Left renal pelvis (tissue), 4 donors: ENCODE measurements around the gene IL11RA. TPM values are rescaled to one million over a fixed set of nuclear protein-coding genes. Genes with fewer than 3 reads are reported as not detected.

Source experiments
- DNase-seq, 4 donors: peaks; one replicate each; pipeline ENCODE4 v3.0.0-alpha.2; 2013; ENCODE audit warnings: low read depth in 4 of 4, low spot score in 3 of 4
- polyA plus RNA-seq, 4 donors: library from polyadenylated mRNA; unstranded; fragments of 120-200 nt; gene quantifications; one replicate each; pipeline ENCODE4 v1.2.1, GENCODE V29; 2013; ENCODE audit not compliant: insufficient read length in 4 of 4

Gene IL11RA
- polyA plus RNA-seq, 4 donors: 50.0 to 138 (median 66.6) TPM

DNA sequence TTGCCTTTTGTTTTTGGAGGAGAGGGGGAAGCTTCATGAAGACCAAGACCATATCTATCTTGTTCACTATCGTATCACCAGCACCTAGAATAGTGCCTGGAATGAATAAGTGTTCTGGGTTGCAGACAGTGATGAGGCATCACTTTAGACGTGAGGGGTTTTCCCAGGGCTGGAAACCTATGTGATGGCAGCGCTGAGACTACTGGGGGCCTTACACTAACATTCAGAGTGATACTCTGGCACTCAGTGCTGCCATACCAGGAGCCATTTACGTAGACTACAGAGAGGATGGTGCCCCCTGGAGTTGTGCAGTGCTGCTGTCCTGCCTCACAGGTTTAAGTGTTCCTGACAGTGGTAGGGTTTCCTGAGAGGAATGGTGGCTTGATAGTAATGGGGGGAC, 32.2 kb downstream of the IL11RA start:
- no peak for DNase-seq

DNA sequence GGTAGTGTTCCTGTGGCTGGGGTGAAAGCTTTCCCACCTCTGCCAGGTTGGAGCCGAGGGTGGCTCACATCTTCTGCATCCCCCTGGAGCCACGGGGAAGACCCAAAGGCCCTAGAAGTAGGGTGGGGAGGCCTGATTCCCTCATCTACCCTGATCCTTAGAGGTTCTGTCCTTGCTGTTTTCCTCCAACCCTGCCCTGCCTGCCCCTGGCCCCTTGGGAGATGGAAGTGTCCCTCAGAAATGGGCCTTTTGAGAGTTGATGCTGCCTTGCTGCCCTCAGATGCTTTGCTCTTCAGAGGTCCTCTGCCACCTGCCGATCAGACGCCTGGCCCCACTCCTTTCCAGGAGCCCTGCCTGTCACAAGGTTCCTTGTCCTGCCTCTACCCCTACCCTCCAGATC, 32.8 kb downstream of the IL11RA start:
- DNase-seq: no peak

DNA sequence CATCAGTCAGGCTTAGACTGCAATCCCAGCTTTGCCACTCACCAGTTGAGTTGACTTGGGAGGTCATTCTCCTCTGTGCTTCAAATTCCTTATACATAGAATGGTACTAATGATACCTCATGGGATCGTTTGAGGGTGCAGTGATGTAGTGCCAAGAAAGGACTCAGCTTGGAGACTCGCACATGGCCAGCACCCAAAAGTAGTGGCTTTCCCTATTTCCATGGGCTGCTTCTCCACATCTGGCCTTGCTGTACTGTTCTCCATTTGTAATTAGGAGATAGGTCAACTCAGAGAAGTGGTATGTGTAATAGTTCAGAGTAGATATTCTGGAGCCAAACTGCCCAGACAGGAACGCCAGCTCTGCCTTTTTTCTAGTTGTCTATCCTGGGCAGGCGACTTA, 33.6 kb downstream of the IL11RA start:
- no peak for DNase-seq

DNA sequence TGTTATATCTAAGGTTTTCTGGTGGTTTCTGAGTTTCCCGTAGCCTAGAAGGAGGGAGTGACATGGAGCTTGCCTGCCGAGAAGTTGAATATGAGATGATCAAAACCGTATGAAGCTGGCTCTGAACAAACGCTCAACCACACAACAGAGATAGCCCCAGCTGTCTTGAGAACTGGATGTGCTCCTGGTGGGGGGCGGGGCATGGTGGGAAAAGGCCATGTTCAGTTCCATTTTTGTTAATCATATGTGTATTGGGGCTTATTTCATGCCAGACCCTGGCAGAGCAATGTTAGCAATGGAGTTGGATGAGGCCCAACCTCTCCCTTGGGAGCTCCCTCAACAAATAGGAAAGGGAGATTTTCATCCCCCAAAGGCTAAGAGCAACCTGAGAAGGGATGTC, 34.2 kb downstream of the IL11RA start:
- DNase-seq: no peak

DNA sequence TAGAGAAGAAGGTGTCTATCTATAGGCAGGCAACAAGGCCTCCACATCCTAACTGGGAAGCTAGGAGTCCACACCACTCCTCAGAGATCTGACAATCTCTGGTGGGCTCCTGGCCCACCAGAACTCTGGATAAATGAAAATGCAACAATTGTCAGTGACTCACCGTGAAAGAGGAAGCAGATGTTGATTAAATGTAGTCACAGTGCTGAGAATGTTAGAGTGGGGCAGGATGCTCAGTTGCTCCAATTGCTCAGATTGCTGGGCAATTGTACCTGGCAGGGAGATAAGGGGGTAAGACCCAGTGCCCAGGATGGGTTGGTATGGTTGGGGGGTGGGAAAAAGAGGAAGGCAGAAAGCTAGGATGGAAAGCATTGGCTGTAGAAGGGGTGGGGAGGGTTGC, 34.7 kb downstream of the IL11RA start:
- no peak for DNase-seq

DNA sequence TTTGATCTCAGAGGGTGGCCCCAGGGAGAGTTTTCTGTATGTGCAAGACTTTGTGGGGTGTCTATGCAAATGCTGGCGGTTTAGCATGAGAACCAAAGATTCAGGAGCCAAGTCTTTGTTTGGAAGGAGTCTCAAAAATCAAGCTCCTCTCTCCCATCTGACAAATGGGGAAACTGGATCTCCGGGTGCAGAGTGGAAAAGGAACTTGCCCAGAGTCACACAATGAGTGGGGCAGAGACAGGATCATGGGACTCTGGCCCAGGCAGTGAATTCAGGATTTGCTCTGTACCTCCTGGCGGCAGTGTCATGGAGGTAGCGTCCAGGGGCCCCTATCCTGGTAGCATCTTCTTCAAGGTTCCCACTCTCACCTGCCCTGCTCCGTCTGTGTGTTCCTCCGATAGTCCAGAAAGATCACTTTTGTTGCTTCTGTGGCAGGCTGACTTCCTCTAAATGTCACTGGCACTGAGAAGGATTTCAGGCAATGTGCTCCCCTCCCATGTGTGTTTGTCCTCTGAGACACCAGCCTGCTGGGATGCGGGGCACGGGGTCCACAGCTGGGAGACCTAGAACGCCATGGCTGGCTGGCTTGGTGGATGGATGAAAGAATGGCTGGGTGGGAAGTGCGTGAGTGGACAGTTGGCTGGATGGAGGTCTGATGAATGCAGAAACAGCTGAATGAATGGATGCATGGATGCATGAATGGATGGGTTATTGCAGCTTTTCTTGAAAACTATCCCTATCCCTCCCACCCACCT, 35.5 kb downstream of the IL11RA start:
- DNase-seq: no peak

DNA sequence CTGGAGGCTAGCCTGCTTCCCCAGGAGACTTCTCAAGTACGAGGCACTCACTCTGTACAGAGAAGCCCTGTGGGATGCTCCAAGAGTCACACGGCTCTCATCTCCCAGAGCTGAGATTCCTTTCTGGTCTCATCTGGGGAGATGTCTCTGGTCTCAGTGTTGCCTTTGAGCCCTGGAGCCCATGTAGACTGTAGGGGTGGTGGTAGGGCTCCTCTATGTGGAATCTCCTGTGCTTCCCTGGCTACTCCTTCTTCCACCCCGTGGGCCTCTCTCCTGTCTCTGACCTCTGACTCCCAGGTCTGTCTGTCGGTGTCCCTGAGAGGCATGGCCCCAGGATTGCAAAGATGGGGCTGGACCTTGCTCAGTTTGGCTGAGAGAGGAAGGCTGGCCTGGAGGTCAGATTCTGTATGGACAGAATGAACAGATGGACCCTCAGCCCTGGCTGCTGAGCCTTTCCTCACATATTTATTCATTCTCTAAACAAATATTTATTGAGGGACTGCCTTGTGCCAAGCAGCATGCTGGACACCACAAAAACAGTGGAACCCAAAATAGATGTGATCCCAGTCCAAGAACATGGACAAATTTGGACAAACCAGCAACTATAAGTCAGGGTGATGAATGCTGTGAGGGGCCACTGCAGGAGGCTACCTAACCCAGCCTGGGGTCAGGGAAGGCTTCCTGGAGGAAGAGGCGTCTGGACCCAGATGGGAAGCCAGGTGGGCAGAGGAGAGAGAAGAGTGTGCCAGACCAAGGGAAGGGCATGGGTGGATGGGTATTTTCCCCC, 36.5 kb downstream of the IL11RA start:
- no peak for DNase-seq

DNA sequence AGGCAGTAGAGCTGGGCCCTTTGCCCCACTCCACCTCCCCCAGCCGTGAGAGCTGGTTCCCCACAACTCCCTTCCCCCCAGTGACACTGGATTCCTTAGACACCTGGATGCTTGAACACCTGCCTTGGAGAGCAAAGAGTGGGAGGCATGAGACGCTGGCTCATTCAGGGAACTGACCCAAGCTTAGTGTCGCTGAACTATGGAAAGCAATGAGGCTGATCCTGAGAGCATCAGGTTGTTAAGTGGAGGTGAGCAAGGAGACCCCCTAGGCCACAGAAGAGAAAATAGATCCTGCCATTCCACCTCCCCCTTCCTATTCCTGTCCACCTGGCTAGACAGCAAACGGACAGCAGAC, 37.1 kb downstream of the IL11RA start:
- no peak for DNase-seq

DNA sequence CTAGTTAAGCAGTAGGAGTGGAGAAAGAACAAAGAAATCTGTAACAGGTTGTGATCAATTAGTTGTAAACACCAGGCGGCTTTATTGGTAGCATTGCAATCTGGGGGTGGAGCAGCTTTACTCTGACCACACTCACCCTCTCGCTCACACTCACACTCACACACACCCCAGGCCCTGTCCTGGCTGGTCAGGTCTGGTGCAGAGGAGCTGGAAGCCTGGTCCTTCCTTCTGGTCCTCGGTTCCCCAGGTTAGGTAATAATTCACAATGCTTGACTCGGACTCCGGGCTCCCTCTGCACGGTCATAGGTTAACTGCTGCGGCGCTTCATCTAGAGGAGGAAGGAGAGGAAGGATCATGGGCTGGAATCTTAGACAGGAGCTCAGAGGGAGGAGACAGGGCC, 37.5 kb downstream of the IL11RA start:
- DNase-seq: no peak

DNA sequence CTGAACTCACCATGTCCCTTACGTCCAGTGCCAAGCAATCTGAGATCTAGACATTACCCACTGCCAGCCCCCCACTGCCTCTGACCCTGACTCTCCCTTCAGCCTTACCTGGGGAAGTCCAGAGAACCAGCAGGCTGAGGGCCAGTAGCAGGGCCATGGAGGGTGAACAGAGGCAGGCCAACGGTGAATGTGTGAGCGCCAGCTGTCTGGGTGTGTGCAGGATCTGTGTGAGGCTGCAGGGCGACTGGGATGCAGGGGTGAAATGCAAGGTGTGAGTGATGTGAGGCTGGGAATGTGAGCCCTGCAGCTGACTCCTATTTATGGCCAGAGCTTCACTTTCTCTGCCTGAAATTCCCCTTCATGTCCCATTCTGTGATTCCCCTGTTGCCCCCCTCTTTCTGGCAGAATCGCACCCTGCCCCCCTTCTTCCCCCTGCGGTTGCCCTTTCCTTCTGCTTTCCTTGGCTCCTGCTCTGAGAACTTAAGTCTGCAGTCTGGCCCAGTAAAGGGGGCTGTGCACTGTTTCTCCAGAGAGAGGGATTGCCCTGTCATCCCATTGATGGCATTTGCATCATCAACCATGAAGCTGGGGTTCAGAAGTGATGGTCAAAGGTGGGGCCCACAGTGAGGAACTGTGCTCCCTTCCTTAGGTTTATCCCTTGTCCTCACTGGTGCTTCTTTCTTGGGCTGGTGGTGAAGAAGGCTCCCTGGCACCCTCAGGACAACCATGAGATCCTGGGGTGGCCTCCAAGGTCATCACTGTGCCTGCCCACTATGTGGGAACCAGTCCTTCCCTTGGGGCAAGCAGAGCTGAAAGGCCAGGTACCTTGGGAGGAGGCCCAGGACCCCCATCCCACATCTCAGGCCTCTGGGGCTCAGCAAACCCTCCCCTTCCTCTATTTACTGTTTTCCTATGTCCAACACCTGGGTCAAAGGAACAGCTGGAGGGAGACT, 39.3 kb downstream of the IL11RA start, which contains the start of gene CCL19:
Gene CCL19 (minus strand): TSS at position 294 of the 953 bp plus-strand sequence. CDS start 137 bp downstream, at position 157.
- no peak for DNase-seq

DNA sequence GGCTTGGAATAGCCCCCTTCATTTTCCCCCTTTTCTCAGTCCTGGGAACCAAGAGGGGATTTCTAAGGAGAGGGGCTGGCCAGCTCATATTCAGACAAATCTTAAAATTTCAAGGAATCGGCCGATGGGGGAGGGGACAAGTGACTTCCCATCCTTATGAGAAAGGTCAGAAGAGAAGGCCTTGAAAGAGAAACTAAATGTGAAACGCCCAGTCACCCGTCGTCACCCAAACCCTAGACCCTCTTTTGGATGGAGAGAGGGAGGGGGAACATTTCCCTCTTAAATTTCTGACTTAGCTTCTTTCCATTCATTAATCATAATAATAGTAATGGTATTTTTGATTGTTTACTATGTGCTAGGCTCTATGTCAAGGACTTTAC, 39.9 kb downstream of the IL11RA start:
- no peak for DNase-seq

DNA sequence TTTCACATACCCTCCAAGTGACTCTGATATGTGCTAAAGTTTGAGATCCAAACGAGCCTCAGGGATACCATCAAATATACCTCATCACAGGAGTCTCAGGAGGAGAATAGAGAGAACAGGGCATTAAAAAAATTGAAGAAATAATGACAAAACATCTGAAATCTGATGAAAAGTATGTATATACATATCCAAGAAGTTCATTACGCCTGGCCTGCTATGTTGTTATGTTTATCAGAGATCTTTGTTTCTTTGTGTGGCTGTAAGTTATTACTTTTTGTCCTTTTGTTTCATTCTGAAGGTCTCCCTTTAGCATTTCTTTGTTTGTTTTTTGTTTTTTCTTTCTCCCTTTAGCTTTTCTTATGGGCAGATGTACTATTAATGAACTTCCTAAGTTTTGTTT, 41.6 kb downstream of the IL11RA start:
- DNase-seq: no peak

DNA sequence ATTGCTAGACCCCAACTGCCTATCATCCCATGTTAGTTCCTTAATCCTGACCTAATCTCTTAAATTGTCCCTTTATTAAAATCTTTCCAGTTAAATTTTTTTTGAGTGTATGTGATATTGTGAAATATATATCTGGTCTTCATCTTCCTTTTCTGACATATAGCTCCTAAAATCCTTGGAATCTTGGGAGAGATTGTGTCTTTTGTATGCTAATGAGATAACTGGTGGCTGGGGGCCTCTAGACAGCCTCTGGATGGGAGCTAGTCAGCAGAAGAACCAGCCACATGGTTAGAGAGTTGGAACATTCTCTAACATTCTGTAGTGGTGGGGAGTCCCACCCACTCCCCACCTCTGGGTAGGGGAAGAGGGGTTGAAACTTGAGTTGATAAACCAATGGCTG, 42.8 kb downstream of the IL11RA start:
- DNase-seq: no peak

DNA sequence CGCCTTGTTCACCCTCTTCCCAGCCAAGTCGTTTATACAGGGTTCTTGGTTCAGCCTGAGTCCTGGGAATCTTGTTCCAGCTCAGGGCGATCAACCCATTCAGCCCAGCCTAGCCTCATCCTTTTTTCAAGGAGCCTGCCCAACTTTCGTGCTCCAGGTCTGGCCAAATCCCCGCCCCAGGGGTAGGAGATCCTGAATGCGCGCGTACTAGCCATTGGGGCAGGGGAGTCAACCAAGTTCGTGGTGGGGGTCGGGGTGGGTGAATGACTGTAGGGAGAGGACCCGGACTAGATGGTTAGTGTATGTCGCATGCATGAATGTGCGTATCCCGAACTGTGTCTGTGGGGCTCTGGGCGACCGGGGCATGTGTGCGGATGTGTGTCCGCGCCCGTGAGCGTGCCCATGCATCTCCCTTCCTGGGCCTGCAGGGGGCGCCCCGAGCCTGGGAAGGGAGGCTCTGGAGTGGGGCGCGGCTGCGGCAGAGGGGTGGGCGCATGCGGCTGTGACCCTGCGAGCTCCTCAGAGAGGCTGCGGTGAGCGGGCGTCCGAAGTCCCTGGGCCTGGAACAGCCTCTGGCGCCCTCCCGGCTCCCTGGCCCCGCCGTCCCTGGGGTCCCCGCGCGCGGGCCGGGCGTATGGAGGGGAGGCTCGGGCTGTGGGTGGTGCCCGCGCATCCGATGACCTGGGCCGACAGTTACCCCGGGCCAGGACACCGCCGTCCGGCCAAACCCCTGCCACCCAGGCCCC, 49.2 kb downstream of the IL11RA start:
- DNase-seq: peak in 1 of 4 donors; percentile 49

DNA sequence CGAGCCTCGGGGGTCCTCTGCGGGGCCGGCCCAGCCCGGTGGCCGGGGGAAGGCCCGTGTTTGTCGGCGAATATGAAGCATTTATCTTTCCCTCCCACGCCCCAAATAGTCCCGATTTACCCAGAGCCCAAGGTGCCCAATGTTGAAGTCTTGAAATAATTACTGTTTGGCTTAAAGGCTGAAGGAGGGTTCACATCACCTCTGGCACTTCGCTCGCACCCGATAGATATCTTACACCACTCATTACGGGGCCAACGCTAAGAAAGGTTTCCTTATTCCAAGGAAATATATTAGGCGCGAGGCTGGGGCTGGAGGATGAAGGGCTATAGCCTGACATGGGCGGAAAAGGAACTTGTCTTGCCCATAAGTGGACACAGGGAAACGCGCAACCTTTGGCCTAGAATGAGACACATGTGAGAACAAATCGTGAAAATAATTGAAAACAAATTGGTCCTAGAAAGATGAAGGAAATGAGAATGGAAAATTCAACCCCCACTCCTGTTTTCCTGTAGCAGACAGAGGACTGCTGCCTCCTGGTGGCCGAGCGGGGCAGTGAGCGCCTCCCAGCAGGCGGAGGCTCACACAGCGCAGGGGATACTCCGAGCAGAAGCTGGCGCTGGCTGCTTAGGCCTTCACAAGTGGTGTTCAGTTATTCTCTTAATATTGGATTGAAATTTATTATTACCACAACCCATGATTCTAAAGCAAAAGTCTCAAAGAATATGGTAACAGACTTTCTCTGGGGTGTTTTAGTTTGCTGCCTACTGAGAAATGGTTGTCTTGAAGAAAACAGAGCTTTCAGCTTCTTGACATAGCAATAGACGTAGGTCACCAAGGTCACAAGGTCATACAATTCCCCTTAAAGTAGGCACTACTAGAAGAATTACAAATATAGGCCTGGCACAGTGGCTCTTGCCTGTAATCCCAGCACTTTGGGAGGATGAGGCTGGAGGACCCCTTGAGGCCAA, 50.1 kb downstream of the IL11RA start:
- peak; percentile 59 to 66 (median 62) for DNase-seq

DNA sequence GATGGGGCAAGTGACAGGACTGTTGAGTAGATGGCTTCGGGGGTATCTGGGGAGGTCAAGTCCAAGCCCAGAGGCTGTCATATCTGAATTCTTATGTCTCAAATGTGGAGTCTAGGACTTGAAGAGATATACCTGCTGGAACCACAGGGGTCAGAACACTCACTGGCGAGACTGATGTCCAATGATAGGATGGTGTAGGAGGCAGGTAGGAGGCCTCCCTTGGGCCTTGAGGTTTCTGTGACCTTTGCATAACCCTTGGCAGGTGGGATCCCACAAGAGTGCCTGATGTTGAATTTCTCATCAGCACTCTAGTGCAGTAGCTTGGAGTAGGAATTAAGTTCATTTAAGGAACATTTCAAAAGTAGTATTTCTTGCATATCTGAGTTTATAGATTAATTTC, 55.1 kb downstream of the IL11RA start:
- no peak for DNase-seq

DNA sequence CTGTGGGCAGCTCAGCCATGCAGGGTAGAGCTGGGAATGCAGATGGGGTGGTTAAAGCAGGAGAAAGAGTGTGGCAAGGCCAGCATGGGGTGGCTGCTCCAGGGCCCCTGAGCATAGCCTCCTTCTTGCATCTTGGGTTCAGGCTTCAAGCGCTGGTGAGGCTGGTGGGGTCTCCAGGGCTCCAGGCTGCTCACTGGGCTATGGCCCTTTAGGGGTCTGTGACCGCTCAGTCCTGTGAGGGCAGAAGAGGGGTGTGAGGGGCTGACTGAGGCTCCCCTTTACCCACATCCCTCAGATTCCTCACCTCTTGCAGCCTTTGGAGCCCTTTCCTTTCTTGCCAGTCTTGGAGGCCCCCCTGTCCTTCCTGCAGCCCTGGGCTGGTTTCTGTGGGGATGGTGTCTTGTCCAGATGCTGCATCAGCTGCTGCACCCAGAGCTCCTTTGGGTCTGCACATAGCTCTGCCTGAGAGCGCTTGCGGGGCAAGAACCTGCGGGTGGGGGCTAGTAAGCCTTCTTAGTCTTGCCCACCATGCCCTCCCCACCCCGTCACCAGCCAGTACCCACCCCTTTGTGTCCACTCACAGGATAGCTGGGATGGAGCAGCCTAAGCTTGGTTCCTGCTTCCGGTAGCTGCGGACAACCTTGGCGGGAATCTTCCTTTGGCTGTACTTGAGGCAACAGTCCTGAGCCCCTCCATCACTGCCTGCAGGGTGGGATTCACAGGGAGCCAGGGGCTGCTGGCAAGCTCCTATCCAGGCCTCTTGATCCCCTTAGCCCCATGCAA, 57.4 kb downstream of the IL11RA start:
- no peak for DNase-seq

DNA sequence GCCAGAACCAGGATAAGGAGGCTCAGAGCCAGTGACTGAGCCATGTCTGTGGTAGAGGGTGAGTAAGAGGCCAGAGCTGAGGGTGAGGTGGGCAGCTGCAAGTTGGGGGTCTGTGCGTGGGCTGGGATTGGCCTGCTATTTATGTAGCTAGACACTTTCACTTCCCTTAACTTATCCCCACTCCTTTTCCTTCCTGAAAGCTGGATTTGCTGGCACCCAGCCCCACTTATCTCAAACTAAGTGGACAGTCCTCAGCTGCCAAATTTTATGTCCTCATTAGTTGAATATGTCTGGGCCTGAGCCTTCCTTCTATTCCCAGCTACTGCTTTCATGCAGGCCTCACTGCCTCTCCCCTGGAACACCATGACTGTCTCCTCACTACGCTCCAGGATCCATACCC, 58.0 kb downstream of the IL11RA start, which contains the start of gene CCL21:
Gene CCL21 (minus strand): TSS at position 114 of the 400 bp plus-strand sequence. CDS start 70 bp downstream, at position 44.
- no peak for DNase-seq
